Hepatocyte (in vitro differentiated cells): ENCODE measurements around the gene ANO10.
"Not testable (repeated sequence)": the region's sequence is repeated elsewhere in the genome, so short reads cannot be mapped to it uniquely, and the experiment has no call there.

Source experiments
- EZH2 ChIP-seq: fragments of 200-600 bp; sonication (generic); IDR thresholded peaks from 2 replicates; pipeline ENCODE4 v1.6.1; 2016; ENCODE audit warnings: antibody characterized with exemption, mild to moderate bottlenecking, borderline replicate concordance
- TF ChIP-seq, protein P1 (sequence below): fragments of 200-600 bp; sonication (generic); IDR thresholded peaks from 2 replicates; pipeline ENCODE4 v1.5.1; 2016; ENCODE audit warnings: antibody characterized with exemption, mild to moderate bottlenecking; ENCODE audit not compliant: poor library complexity

DNA sequence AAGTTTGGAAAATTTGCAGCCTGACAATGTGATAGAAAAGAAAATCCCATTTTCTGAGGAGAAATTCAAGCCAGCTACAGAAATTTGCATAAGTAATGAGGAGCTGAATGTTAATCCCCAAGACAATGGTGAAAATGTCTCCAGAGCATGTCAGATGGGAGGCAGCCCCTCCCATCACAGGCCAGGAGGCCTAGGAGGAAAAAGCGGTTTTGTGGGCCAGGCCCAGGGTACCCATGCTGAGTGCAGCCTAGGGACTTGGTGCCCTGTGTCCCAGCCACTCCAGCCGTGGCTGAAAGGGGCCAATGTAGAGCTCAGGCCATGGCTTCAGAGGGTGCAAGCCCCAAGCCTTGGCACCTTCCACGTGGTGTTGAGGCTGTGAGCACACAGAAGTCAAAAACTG, 159.2 kb downstream of the ANO10 start:
- TF ChIP-seq, protein P1, sequence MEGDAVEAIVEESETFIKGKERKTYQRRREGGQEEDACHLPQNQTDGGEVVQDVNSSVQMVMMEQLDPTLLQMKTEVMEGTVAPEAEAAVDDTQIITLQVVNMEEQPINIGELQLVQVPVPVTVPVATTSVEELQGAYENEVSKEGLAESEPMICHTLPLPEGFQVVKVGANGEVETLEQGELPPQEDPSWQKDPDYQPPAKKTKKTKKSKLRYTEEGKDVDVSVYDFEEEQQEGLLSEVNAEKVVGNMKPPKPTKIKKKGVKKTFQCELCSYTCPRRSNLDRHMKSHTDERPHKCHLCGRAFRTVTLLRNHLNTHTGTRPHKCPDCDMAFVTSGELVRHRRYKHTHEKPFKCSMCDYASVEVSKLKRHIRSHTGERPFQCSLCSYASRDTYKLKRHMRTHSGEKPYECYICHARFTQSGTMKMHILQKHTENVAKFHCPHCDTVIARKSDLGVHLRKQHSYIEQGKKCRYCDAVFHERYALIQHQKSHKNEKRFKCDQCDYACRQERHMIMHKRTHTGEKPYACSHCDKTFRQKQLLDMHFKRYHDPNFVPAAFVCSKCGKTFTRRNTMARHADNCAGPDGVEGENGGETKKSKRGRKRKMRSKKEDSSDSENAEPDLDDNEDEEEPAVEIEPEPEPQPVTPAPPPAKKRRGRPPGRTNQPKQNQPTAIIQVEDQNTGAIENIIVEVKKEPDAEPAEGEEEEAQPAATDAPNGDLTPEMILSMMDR, result not testable (repeated sequence)
- not testable (repeated sequence) for TF ChIP-seq EZH2
